SK-N-SH (cell line): ENCODE results near the gene OAS2.

Source experiments
- CTCF ChIP-seq: fragments of 200-600 bp; sonication (generic); IDR thresholded peaks from 2 replicates; pipeline ENCODE4 v1.6.1; 2017; ENCODE audit warnings: antibody characterized with exemption, mild to moderate bottlenecking, moderate library complexity
- REST ChIP-seq: IDR thresholded peaks from 2 replicates; pipeline ENCODE4 v1.6.1; 2012; ENCODE audit warnings: mild to moderate bottlenecking, low read depth, low read length, moderate library complexity
- SMC3 ChIP-seq: IDR thresholded peaks from 2 replicates; pipeline ENCODE4 v1.6.1; 2012; ENCODE audit warnings: low read depth, low read length, improper control_type of control experiment
- TAF1 ChIP-seq: IDR thresholded peaks from 2 replicates; pipeline ENCODE4 v1.6.1; 2012; ENCODE audit warnings: low read depth, mild to moderate bottlenecking, low read length, moderate library complexity, borderline replicate concordance

GRCh38 chr12:112987561-112987960, 9.2 kb downstream of the OAS2 start:
- TF ChIP-seq SMC3 (no peak), CTCF (no peak), TAF1 (no peak), REST (no peak)
